H9 (cell line): ENCODE data around the gene UTF1. TPM values are rescaled to one million over a fixed set of nuclear protein-coding genes. Genes with fewer than 3 reads are reported as not detected.
A peak's percentile ranks its signal among the peaks of the same experiment; 100 is the strongest.

Experiments used
- DNase-seq: peaks from one replicate; pipeline ENCODE4 v3.0.0-alpha.2; 2017
- H2AFZ ChIP-seq: one replicate; pipeline ENCODE4 v1.6.1; 2013; ENCODE audit warnings: mild to moderate bottlenecking, low read length, control low read depth, moderate library complexity
- H2AK5ac ChIP-seq: 2 replicates; pipeline ENCODE4 v1.6.1; 2013; ENCODE audit warnings: low read length, control low read depth, mixed read lengths; ENCODE audit not compliant: insufficient read length
- H2BK120ac ChIP-seq: one replicate; pipeline ENCODE4 v1.6.1; 2013; ENCODE audit warnings: low read depth, mild to moderate bottlenecking, low read length, control low read depth, inconsistent platforms; ENCODE audit not compliant: poor library complexity, severe bottlenecking
- H2BK12ac ChIP-seq: 2 replicates; pipeline ENCODE4 v1.6.1; 2013; ENCODE audit warnings: low read length, control low read depth, mixed read lengths, low read depth; ENCODE audit not compliant: insufficient read length
- H2BK15ac ChIP-seq: 2 replicates; pipeline ENCODE4 v1.6.1; 2013; ENCODE audit warnings: low read depth, low read length, control low read depth
- H2BK20ac ChIP-seq: one replicate; pipeline ENCODE4 v1.6.1; 2013; ENCODE audit warnings: low read depth, mild to moderate bottlenecking, low read length, control low read depth, inconsistent platforms; ENCODE audit not compliant: poor library complexity, severe bottlenecking
- H2BK5ac ChIP-seq: 2 replicates; pipeline ENCODE4 v1.6.1; 2013; ENCODE audit warnings: low read length, control low read depth, mixed read lengths; ENCODE audit not compliant: insufficient read length
- H3K14ac ChIP-seq: 2 replicates; pipeline ENCODE4 v1.6.1; 2013; ENCODE audit warnings: low read length, control low read depth; ENCODE audit not compliant: insufficient read depth
- H3K18ac ChIP-seq: 2 replicates; pipeline ENCODE4 v1.6.1; 2013; ENCODE audit warnings: low read depth, mild to moderate bottlenecking, mixed read lengths, low read length, control low read depth; ENCODE audit not compliant: insufficient read length
- H3K23ac ChIP-seq: 2 replicates; pipeline ENCODE4 v1.6.1; 2013; ENCODE audit warnings: low read length, control low read depth, mixed read lengths, low read depth; ENCODE audit not compliant: insufficient read length
- H3K23me2 ChIP-seq: 2 replicates; pipeline ENCODE4 v1.6.1; 2013; ENCODE audit warnings: low read depth, mild to moderate bottlenecking, mixed read lengths, low read length, control low read depth; ENCODE audit not compliant: insufficient read length, poor library complexity, severe bottlenecking
- H3K27ac ChIP-seq: 2 replicates; pipeline ENCODE4 v1.5.1; 2013; ENCODE audit warnings: low read length, control low read depth, mixed read lengths, low read depth; ENCODE audit not compliant: insufficient read length
- H3K27me3 ChIP-seq: 2 replicates; pipeline ENCODE4 v1.6.1; 2013; ENCODE audit warnings: low read length, control low read depth, inconsistent platforms; ENCODE audit not compliant: insufficient read depth
- H3K4ac ChIP-seq: 2 replicates; pipeline ENCODE4 v1.6.1; 2013; ENCODE audit warnings: low read depth, mild to moderate bottlenecking, control low read depth, inconsistent platforms, low read length, moderate library complexity
- H3K4me1 ChIP-seq: 2 replicates; pipeline ENCODE4 v1.6.1; 2013; ENCODE audit warnings: low read length, control low read depth, inconsistent platforms; ENCODE audit not compliant: insufficient read depth
- H3K4me2 ChIP-seq: 2 replicates; pipeline ENCODE4 v1.6.1; 2013; ENCODE audit warnings: low read length, control low read depth, mixed read lengths; ENCODE audit not compliant: insufficient read length, insufficient read depth
- H3K56ac ChIP-seq: 2 replicates; pipeline ENCODE4 v1.6.1; 2013; ENCODE audit warnings: low read depth, mild to moderate bottlenecking, mixed read lengths, low read length, control low read depth; ENCODE audit not compliant: insufficient read length
- H3K79me1 ChIP-seq: 2 replicates; pipeline ENCODE4 v1.6.1; 2013; ENCODE audit warnings: low read depth, mild to moderate bottlenecking, moderate library complexity, low read length, control low read depth, inconsistent platforms; ENCODE audit not compliant: insufficient read depth, poor library complexity, severe bottlenecking
- H3K79me2 ChIP-seq: 2 replicates; pipeline ENCODE4 v1.6.1; 2013; ENCODE audit warnings: low read length, control low read depth, inconsistent platforms; ENCODE audit not compliant: insufficient read depth
- H3K9ac ChIP-seq: 2 replicates; pipeline ENCODE4 v1.6.1; 2013; ENCODE audit warnings: low read length, control low read depth, mixed read lengths; ENCODE audit not compliant: insufficient read length; ENCODE audit errors: extremely low read depth
- H3K9me3 ChIP-seq: one replicate; pipeline ENCODE4 v1.6.1; 2013; ENCODE audit warnings: low read depth, low read length, inconsistent platforms; ENCODE audit not compliant: control insufficient read depth
- H3T11ph ChIP-seq: one replicate; pipeline ENCODE4 v1.6.1; 2013; ENCODE audit warnings: mild to moderate bottlenecking, low read length, control low read depth, inconsistent platforms
- H4K20me1 ChIP-seq: one replicate; pipeline ENCODE4 v1.6.1; 2013; ENCODE audit not compliant: control insufficient read depth, insufficient read length, insufficient read depth
- H4K5ac ChIP-seq: 2 replicates; pipeline ENCODE4 v1.6.1; 2013; ENCODE audit warnings: low read depth, mild to moderate bottlenecking, mixed read lengths, low read length, control low read depth; ENCODE audit not compliant: insufficient read length
- H4K8ac ChIP-seq: replicated peaks from 2 replicates; pipeline ENCODE4 v1.6.1; 2013; ENCODE audit warnings: low read length, control low read depth, mixed read lengths, low read depth; ENCODE audit not compliant: insufficient read length
- H4K91ac ChIP-seq: 2 replicates; pipeline ENCODE4 v1.6.1; 2013; ENCODE audit warnings: low read depth, mild to moderate bottlenecking, moderate library complexity, mixed read lengths, low read length, control low read depth; ENCODE audit not compliant: insufficient read length
- H3K27ac Mint-ChIP-seq, 3 experiments: 2 replicates in 2 of 3; 3 replicates in 1 of 3; pipeline ENCODE4 v1.8.0; 2020 to 2021; ENCODE audit warnings: mixed read lengths in 3 of 3, mild to moderate bottlenecking in 1 of 3, moderate library complexity in 1 of 3
- H3K27me3 Mint-ChIP-seq: 2 replicates; pipeline ENCODE4 v1.8.0; 2021; ENCODE audit warnings: low read depth, mild to moderate bottlenecking, moderate library complexity, mixed read lengths
- H3K36me3 Mint-ChIP-seq, 3 experiments: 2 replicates in 2 of 3; 3 replicates in 1 of 3; pipeline ENCODE4 v1.8.0; 2020 to 2021; ENCODE audit warnings: low read depth in 3 of 3, mixed read lengths in 3 of 3; ENCODE audit not compliant: insufficient read depth in 1 of 3
- H3K4me1 Mint-ChIP-seq, 2 experiments: 2 replicates each; pipeline ENCODE4 v1.8.0; 2020; ENCODE audit warnings: mixed read lengths in 2 of 2
- H3K4me3 Mint-ChIP-seq, 2 experiments: 2 replicates in 1 of 2; 3 replicates in 1 of 2; pipeline ENCODE4 v1.8.0; 2020 to 2021; ENCODE audit warnings: mild to moderate bottlenecking in 2 of 2, mixed read lengths in 2 of 2, moderate library complexity in 1 of 2
- H3K9me3 Mint-ChIP-seq, 2 experiments: 2 replicates in 1 of 2; 3 replicates in 1 of 2; pipeline ENCODE4 v1.8.0; 2020; ENCODE audit warnings: mild to moderate bottlenecking in 2 of 2, mixed read lengths in 2 of 2, moderate library complexity in 1 of 2
- CTCF ChIP-seq: fragments of 200-600 bp; sonication (generic); conservative IDR thresholded peaks from 3 replicates; pipeline ENCODE4 v1.8.0; 2021; ENCODE audit warnings: antibody characterized with exemption, mild to moderate bottlenecking
- WGBS: extraction: QIAGEN DNeasy Blood & Tissue Kit; methylation state at CpG from one replicate; pipeline ENCODE4 v1.1.7; 2013; ENCODE audit warnings: missing lambda C conversion rate, low lambda C conversion rate, mixed read lengths; ENCODE audit not compliant: insufficient read length; ENCODE audit errors: extremely low coverage; 5-methylcytosine and 5-hydroxymethylcytosine counted together
- total RNA-seq: library from RNA; stranded (reverse); gene quantifications from 2 replicates; pipeline ENCODE4 v1.2.1, GENCODE V29; 2021

The UTF1 gene
- total RNA-seq, 1 experiment from 2014 or later, result 31.5 TPM

GRCh38 chr10:133195096-133195495 is 34.9 kb upstream of the UTF1 start:
- no peak overlapping the region for H3K4ac ChIP-seq
- H3K18ac ChIP-seq, result no peak overlapping the region
- 0 out of 5 replicates have a peak overlapping the region, but pooled peaks of 1 of the 2 experiments have one; percentile 23 for H3K4me3 Mint-ChIP-seq
- H2BK12ac ChIP-seq, result no peak overlapping the region
- no peak overlapping the region for H4K91ac ChIP-seq
- no peaks in the 10 kb centered on the region for H3K27me3 ChIP-seq
- no peak for TF ChIP-seq CTCF
- H4K20me1 ChIP-seq, result no peaks in the 10 kb centered on the region
- no peak overlapping the region for H4K5ac ChIP-seq
- H2BK120ac ChIP-seq, result no peak overlapping the region
- no CpG with 5 or more reads among the region's 19 CpGs for WGBS
- peaks cover 16% of the 10 kb centered on the region for H3K27me3 Mint-ChIP-seq
- H2BK5ac ChIP-seq, result no peak overlapping the region
- H3K36me3 Mint-ChIP-seq, result peaks cover 0 to 24% (median 20%) of the 10 kb centered on the region in 3 experiments
- H3K9me3 ChIP-seq, result no peaks in the 10 kb centered on the region
- no peaks in the 10 kb centered on the region for H3K4me1 ChIP-seq
- H3T11ph ChIP-seq, result no peak overlapping the region
- no peak overlapping the region for H3K9ac ChIP-seq
- 0 out of 4 replicates have a peak, but pooled peaks cover 0 to 2% of the 10 kb centered on the region in 2 experiments for H3K4me1 Mint-ChIP-seq
- no peak overlapping the region for H3K14ac ChIP-seq
- no peak overlapping the region for H4K8ac ChIP-seq
- H3K56ac ChIP-seq, result no peak overlapping the region
- H3K27ac Mint-ChIP-seq, result no peak overlapping the region; a peak in 1 of 7 replicates
- H3K23me2 ChIP-seq, result no peaks in the 10 kb centered on the region
- H2AFZ ChIP-seq, result no peak overlapping the region
- no peak overlapping the region for H3K27ac ChIP-seq
- H2BK20ac ChIP-seq, result no peak overlapping the region
- no peak overlapping the region for H3K4me2 ChIP-seq
- H2AK5ac ChIP-seq, result no peak overlapping the region
- H2BK15ac ChIP-seq, result no peak overlapping the region
- no peaks in the 10 kb centered on the region for H3K79me2 ChIP-seq
- DNase-seq, result no peak
- H3K23ac ChIP-seq, result no peak overlapping the region
- H3K79me1 ChIP-seq, result no peaks in the 10 kb centered on the region
- H3K9me3 Mint-ChIP-seq, result peaks cover 17 to 32% of the 10 kb centered on the region in 2 experiments
